GM21360 (cell line): ENCODE measurements around the gene WDR31.
"Not testable (repeated sequence)": the region's sequence is repeated elsewhere in the genome, so short reads cannot be mapped to it uniquely, and the experiment has no call there.

Source experiments
- ATAC-seq: cut with Tn5 transposase; IDR thresholded peaks from one replicate; pipeline ENCODE4 v1.9.1; 2021; ENCODE audit warnings: mild to moderate bottlenecking, moderate library complexity; ENCODE audit not compliant: unreplicated experiment

WDR31 gene

GRCh38 chr9:113298924-113299770, 40.9 kb downstream of the WDR31 start:
- ATAC-seq = no peak

- no peak for ATAC-seq
Observed at GRCh38 chr9:113298311-113298710, 41.8 kb downstream of the WDR31 start.

- no peak for ATAC-seq
Observed at GRCh38 chr9:113296796-113297558, 43.1 kb downstream of the WDR31 start.

- ATAC-seq = not testable (repeated sequence)
Observed at GRCh38 chr9:113296247-113296646, 43.8 kb downstream of the WDR31 start.

- ATAC-seq = no peak
Observed at GRCh38 chr9:113293285-113293878, 46.7 kb downstream of the WDR31 start.

GRCh38 chr9:113290052-113290607, 49.9 kb downstream of the WDR31 start:
- ATAC-seq = no peak

- ATAC-seq = no peak
Observed at GRCh38 chr9:113289091-113289490, 51.0 kb downstream of the WDR31 start.

- ATAC-seq = no peak
Observed at GRCh38 chr9:113281356-113281755, 58.7 kb downstream of the WDR31 start.

GRCh38 chr9:113278840-113279239, 61.2 kb downstream of the WDR31 start:
- ATAC-seq = no peak

- ATAC-seq = peak; percentile 94
Observed at GRCh38 chr9:113275157-113276131, 64.6 kb downstream of the WDR31 start, which contains the start of the genes CDC26 and PRPF4. CDC26 (minus strand) TSS chr9:113275572; CDS start chr9:113272507, 3,065 bp downstream. PRPF4 (plus strand) TSS chr9:113275658; CDS start chr9:113275744, 86 bp downstream.

GRCh38 chr9:113274474-113275156, 65.5 kb downstream of the WDR31 start:
- peak; percentile 9 for ATAC-seq

GRCh38 chr9:113269871-113270270, 70.2 kb downstream of the WDR31 start:
- ATAC-seq = no peak

GRCh38 chr9:113269355-113269754, 70.7 kb downstream of the WDR31 start:
- no peak for ATAC-seq

GRCh38 chr9:113267911-113268566, 72.0 kb downstream of the WDR31 start:
- no peak for ATAC-seq

- no peak for ATAC-seq
Observed at GRCh38 chr9:113266174-113266573, 73.9 kb downstream of the WDR31 start.
